GM18502 (cell line): ENCODE results near the gene PSG4.
"Not testable (repeated sequence)": the region's sequence is repeated elsewhere in the genome, so short reads cannot be mapped to it uniquely, and the experiment has no call there.

Experiments
- ATAC-seq: cut with Tn5 transposase; IDR thresholded peaks from one replicate; pipeline ENCODE4 v1.9.1; 2021; ENCODE audit warnings: mild to moderate bottlenecking; ENCODE audit not compliant: unreplicated experiment, poor library complexity

PSG4 gene

DNA sequence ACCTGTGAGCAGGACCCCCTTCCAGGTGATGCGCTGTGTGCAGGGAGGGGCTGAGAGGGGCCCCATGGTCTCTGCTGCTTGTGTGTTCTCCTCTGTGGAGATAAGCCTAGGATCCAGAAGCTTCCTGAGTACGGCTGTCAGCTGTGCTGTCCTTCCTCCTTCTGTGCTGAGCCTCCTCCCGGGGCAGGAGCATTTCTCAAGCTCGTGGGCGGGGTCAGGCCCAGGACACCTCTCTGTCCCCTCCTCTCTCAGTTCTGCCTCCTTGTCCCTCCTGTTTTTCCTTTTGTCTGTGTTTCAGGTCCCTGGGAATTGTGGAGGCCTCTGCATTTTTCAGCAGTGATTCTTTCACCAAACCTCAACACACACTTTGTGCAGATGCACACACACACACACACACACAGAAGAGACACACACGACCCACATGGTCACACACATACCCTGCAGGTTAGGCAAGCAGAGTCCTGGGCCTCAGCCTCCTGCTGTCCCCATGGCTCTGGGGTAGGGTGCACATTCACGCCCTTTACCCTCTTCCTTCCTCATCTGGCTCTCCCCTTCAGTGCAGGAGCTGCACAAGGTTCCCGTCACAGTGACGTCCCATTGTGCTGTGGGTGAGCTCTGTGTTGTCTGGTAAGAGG lies at the start of gene PSG4:
Gene PSG4, minus strand, starts transcription at position 168 of the 635 bp plus-strand sequence. Its CDS starts 102 bp downstream, at position 66.
- ATAC-seq: not testable (repeated sequence)

DNA sequence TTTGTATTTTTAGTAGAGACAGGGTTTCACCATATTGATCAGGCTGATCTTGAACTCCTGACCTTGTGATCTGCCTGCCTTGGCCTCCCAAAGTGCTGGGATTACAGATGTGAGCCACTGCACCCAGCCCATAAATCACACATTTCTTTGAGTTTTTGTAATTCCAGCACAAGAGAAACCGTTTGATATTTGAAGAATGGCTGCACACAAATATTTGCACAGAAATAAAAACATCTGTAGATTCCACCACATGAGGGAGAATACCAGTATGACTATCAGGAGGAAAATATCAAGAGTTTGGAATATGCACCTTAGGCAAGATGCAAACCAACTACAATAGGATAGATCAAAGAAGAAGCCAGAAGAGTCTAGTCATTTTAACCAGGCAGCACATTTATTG lies 46.0 kb upstream of the PSG4 start:
- ATAC-seq: not testable (repeated sequence)

DNA sequence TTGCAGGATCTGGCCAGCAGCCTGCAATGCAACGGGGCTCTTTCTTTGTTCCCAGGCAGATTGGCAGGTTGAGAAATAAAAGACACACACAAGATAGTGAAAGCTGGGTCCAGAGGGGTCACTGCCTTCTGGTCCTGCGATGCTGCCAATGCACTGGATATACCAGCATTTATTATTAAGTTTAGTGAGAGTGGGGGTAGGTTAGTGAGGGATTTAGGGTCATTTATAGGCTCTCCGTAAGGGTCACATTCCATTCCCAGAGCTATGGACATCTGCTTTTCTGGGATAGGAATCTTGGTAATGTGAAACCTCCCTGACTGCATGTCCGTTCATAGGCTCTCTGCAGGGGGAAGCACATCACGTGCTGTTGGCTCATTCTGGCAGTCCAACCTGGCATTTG lies 44.9 kb upstream of the PSG4 start:
- ATAC-seq: not testable (repeated sequence)

DNA sequence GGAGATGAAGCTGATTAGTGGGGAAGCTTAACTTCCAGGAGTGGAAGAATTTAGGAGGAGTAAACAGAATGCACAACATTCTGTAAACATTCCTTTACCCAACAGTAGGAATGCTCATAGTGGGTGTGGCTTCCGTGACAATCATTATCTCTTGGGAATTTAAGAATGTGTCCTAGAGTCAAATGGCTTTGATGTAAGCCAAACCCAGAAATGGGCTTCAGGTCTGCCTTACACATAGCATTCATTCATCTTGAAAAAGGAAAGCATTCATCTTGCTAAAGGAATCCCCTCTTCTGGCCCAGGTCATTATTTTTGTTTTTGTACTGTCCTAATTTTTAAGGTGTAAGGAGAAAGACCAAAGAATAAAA lies 43.2 kb upstream of the PSG4 start:
- ATAC-seq: not testable (repeated sequence)

DNA sequence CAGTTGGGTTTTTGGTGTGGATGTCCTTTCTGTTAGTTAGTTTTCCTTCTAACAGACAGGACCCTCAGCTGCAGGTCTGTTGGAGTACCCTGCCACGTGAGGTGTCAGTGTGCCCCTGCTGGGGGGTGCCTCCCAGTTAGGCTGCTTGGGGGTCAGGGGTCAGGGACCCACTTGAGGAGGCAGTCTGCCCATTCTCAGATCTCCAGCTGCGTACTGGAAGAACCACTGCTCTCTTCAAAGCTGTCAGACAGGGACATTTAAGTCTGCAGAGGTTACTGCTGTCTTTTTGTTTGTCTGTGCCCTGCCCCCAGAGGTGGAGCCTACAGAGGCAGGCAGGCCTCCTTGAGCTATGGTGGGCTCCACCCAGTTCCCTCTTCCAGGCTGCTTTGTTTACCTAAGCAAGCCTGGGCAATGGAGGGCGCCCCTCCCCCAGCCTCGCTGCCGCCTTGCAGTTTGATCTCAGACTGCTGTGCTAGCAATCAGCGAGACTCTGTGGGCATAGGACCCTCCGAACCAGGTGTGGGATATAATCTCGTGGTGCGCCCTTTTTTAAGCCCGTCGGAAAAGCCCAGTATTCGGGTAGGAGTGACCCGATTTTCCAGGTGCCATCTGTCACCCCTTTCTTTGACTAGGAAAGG lies 41.9 kb upstream of the PSG4 start:
- ATAC-seq: not testable (repeated sequence)

DNA sequence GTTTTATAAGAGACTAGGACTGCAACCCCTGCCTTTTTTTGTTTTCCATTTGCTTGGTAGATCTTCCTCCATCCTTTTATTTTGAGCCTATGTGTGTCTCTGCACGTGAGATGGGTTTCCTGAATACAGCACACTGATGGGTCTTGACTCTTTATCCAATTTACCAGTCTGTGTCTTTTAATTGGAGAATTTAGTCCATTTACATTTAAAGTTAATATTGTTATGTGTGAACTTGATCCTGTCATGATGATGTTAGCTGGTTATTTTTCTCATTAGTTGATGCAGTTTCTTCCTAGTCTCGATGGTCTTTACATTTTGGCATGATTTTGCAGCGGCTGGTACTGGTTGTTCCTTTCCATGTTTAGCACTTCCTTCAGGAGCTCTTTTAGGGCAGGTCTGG lies 40.4 kb upstream of the PSG4 start:
- not testable (repeated sequence) for ATAC-seq

DNA sequence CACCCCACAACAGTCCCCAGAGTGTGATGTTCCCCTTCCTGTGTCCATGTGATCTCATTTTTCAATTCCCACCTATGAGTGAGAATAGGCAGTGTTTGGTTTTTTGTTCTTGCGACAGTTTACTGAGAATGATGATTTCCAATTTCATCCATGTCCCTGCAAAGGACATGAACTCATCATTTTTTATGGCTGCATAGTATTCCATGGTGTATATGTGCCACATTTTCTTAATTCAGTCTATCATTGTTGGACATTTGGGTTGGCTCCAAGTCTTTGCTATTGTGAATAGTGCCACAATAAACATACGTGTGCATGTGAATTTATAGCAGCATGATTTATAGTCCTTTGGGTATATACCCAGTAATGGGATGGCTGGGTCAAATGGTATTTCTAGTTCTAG lies 36.8 kb upstream of the PSG4 start:
- not testable (repeated sequence) for ATAC-seq

DNA sequence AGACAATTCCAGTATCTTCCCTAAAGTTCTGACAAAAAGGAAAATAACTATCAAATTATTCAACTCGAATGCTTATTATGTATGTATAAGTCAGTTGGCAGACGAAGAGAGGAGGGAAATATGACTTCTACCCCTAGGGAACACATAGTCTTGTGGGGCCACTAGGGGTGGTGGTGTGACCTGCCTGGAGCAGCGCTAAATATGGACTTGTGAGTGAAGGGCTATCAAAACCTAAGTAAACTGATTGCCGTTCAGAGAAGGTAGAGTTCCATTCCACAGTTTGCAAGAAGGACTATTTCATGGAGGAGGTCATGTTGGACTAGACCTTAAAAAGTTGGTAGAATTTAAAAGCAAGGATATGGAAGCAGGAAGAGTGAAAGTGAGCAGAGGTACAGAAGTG lies 32.8 kb upstream of the PSG4 start:
- ATAC-seq: not testable (repeated sequence)

DNA sequence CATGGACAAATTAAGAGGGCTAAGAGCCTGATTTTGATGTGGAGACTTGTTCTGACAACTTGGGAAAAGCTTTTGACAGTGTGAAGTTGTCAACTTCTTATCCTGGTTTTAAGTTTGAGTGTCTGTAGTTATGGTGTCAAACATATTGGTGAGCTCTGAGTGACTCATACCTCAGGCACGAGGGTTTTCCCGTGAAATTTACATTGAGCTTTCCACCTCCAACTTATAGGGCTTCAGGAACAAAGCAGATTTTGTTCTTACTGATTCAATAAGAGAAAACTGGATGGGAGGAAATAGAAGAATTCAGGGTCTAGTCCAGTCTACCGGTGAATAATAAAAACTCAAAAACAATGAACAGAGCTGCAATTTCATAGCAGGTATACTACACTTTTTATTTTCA lies 30.2 kb upstream of the PSG4 start:
- not testable (repeated sequence) for ATAC-seq

DNA sequence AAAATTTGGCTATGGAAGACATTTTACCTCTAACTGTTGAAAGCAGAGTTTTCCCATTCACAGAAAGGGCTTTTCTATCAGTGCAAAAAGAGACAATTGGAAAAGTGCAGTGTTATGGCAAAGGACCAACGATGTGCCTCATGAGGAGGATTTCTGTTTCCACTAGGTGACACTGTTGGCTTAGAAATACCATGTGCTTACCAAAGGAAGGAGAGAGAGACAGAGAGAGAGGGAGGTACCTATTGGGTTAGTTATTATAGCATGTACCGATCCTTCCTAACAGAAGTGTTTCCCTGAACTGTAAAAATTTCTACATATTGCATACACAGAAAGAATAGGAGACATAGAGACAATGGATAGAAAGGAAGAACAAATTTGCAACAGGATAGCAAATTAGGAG lies 23.9 kb upstream of the PSG4 start:
- no peak for ATAC-seq

DNA sequence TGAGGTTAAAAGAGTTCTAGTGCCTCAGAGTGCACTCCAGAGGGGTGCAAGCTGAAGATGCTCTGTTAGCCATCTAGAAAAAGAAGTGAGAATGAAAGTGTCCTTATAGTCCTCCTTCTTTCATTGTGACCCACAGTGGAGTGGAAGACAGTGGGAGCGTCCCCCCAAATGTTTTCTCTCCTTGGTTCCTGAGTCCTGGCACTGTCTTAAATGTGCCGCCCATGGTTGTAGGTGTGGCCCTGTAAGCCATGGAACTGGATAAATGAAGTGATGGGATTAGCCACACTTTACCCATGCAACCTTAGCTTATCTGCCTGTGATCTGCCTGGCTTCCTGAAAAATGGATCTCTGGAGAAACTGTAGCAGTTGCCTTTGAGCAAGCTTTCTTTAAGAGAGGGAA lies 23.3 kb upstream of the PSG4 start:
- ATAC-seq: not testable (repeated sequence)

DNA sequence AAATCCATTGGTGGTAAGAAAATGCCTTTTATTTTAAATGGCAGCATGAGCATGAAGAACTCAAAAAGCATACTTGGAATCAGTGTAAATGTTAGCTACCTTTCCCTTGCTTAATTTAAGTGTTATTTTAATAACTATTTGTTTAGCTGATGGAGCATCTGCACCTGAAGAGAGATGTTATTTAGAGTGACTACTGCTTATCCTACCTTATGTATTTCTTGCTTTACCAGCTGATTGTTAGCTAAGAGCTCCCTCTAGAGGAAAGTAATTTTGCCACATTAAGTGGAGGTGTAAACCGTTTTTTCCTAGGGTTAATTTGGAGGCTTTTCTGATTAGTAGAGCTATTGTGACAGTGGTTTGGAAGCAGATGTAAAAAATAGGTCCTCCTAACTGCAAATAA lies 21.5 kb upstream of the PSG4 start:
- not testable (repeated sequence) for ATAC-seq

DNA sequence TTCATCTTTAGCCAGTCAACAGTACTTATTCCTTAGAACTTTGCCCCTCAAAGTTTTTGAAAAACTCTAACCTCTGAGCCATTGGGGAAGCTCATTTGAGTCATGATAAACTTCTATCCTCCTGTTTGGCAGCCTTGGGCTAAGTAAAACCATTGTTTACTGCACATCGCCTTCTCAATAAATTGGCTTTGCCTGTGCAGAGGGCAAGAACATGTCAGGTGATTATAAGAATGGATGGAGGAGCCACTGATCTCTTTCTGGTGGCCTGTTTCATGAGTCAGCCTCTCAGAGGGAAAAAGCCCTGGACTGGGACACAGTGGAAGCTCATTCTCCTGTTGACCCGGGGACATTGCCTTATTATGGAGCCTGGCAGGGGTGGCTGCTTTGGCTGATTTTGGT lies 19.4 kb upstream of the PSG4 start:
- ATAC-seq: no peak

DNA sequence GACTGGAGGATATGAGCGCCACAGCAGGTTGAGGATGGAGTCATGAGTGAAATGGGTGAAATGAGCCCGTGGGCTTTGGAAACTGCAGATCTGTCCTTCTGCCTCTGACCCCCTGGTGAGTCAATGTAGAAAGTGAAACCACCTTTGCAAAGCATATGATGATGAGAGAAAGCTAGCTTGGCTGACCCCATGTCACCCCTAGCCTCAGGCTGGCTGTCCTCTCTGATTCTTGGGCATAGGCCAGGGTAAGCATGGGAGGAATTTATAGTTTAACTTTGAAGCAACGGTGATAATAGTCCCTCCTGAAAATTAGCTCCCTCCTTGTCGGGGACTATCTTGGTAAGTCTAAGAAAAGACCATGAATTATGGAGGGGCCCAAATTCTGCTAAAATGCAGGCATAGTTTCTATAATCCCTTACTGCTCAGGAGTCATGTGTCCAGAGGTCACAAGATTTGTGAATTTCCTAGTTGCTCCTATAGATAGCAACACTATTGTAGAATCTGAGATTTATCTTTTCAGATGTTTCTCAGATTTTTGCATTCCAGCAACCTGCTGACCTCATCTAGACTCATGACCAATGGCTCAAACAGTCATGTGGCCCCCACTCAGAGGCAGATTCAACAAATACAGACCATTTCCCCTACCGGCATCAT lies 18.9 kb upstream of the PSG4 start:
- not testable (repeated sequence) for ATAC-seq

DNA sequence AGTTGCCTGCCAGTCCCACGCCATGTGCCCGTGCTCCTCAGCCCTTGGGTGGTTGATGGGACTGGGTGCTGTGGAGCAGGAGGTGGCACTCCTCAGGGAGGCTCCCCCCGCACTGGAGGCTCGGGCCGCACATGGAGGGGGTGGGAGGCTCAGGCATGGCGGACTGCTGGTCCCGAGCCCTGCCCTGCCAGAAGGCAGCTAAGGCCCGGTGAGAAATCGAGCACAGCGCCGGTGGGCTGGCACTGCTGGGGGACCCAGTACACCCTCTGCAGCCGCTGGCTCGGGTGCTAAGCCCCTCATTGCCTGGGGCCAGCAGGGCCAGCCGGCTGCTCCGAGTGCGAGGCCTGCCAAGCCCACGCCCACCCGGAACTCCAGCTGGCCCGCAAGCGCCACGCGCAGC lies 16.5 kb upstream of the PSG4 start:
- not testable (repeated sequence) for ATAC-seq

DNA sequence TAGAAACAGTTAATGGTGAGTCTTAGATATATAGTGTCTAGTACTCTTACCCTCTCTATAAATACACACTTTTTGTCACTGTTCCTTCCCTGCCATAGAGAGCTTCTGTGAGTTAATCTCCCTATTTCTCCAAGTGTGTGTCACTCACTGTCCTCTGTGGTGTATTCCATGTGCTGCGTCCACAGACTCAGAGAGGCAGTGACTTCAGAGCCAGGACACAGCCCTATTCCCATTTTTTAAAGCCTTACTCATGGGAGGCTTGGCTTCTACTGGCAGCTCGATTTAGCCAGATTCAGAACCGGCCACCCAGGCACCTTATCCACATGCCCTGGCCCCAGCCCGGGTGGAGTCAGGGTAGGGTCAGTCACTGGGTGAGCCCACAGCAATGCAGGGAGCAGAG lies 13.7 kb upstream of the PSG4 start:
- ATAC-seq: not testable (repeated sequence)

DNA sequence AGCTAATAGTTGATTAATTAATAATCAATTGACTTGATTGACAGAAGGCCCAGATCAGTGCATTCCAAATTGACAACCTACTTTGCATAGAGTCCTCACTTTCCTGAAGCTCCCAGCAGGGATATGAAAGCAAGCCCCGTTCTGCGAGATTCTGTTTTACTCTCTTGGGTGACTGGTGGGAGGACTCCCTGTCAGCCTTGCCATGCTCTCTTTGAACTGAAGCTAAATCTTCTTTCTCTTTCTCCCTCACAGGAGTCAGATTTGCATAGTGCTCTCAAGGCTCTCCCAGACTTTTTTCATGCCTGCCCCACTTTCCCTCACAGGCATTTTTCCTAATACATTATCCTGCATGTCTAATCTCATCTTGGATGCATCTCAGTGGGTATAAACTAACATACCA lies 10.4 kb upstream of the PSG4 start:
- ATAC-seq: not testable (repeated sequence)

DNA sequence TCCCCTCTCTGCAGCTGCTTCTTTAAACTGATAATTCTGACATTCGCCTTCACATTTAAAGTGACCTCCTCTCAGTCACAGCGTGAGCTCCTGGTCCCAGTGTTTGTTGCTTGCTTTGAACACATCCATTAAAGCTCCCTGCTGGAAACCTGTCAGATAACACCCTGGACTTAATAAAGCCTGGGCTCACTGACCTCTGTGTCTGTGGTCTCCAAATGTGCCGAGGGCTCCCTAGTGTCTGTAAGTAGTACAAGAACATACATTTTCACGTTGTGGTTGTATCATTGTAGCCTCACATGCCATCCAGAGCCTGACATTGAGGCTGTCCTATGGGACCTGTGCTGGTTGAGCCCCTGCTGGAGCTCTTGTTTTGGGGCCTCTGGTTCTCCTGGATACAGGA lies 2.6 kb upstream of the PSG4 start:
- ATAC-seq: no peak

DNA sequence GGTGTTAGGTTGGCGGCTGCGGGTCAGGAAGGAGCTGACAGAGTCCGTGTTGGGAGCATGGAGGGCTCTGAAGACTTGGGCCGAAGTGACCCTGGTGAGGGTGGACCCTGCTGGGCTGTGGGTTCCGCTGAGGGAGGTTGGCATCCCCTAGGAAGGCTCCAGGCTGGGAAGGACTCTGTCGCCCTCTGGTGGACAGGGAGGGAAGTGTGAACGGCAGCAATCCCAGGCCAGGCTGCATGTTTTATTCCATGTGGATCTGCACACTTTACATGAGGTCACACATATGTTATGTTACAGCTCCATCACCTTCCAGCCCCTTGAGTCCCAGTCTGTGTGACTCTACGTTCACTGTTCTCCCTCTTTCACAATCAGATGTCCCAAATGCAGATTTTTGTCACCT lies 1.7 kb upstream of the PSG4 start:
- ATAC-seq: not testable (repeated sequence)

DNA sequence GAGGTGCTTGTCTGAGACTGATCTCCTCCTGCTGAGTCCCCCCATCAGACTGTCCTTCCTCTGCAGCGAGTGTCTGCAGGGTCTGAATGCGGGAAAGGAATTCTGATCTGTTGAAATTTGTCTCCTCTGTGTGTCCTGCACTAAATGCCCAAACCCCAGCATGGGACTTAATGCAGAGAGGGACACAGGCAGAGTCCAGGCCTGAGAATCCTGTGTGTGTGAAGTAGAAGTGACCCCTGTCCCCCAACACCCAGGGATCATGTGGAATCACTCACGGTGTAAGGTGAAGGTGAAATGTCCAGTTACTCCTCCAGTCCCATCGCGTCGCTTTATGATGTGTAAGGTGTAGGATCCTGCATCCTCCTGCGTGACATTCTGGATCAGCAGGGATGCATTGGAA lies 1.8 kb downstream of the PSG4 start:
- not testable (repeated sequence) for ATAC-seq

DNA sequence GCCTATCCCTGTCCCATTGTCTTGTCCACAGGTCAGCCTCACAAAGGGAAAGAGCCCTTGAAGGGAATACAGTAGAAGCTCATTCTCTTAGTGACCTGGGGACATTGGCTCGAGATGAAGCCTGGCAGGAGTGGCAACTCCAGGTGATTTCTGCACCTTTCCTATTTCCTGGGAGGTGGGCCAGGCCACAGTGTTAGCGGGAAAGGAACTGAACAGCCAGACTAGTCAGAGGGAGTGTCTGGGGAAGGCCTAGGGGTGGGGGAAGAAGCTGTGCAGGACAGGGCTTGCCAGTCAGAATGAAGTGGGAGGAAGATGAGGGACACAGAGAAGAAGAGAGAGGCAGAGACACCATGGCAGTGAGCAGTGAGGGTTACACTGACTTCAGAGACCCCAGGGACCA lies 3.5 kb downstream of the PSG4 start:
- ATAC-seq: not testable (repeated sequence)
